Liver (tissue), 3 donors: ENCODE results near the gene HUNK.

Experiments
- ATF3 ChIP-seq: IDR thresholded peaks from 2 replicates; pipeline ENCODE4 v1.6.1; 2016; ENCODE audit warnings: antibody characterized with exemption
- CTCF ChIP-seq: fragments of 150-350 bp; IDR thresholded peaks from 2 replicates; pipeline ENCODE4 v1.5.1; 2017; ENCODE audit warnings: improper control_type of control experiment, low read depth, low read length; ENCODE audit not compliant: missing input control
- EGR1 ChIP-seq, 2 donors: IDR thresholded peaks; 2 replicates each; pipeline ENCODE4 v1.6.1; 2016 to 2018; ENCODE audit warnings: antibody characterized with exemption in 2 of 2, low read depth in 2 of 2
- FOXA1 ChIP-seq: IDR thresholded peaks from 2 replicates; pipeline ENCODE4 v1.6.1; 2016; ENCODE audit warnings: antibody characterized with exemption
- GABPA ChIP-seq, 2 donors: IDR thresholded peaks in 1 of 2; conservative IDR thresholded peaks in 1 of 2; 2 replicates each; pipeline ENCODE4 v1.6.1; 2016; ENCODE audit warnings: antibody characterized with exemption in 2 of 2, mild to moderate bottlenecking in 1 of 2, moderate library complexity in 1 of 2
- NR2F2 ChIP-seq: IDR thresholded peaks from 2 replicates; pipeline ENCODE4 v1.6.1; 2016; ENCODE audit warnings: antibody characterized with exemption
- RAD21 ChIP-seq, 2 donors: IDR thresholded peaks; 2 replicates each; pipeline ENCODE4 v1.6.1; 2016; ENCODE audit warnings: antibody characterized with exemption in 2 of 2, mild to moderate bottlenecking in 2 of 2
- REST ChIP-seq: IDR thresholded peaks from 2 replicates; pipeline ENCODE4 v1.6.1; 2016; ENCODE audit warnings: antibody characterized with exemption, mild to moderate bottlenecking
- RXRA ChIP-seq, 2 donors: IDR thresholded peaks; 2 replicates each; pipeline ENCODE4 v1.6.1; 2017 to 2018; ENCODE audit warnings: antibody characterized with exemption in 2 of 2, mild to moderate bottlenecking in 1 of 2
- TF ChIP-seq, protein P1 (sequence below): IDR thresholded peaks from 2 replicates; pipeline ENCODE4 v1.6.1; 2016; ENCODE audit warnings: antibody characterized with exemption
- donor health status: healthy.
- donor health status: healthy.

- no peak for TF ChIP-seq CTCF
- TF ChIP-seq EGR1 (IDR thresholded peaks at IDR 0.05; ENCODE audit: low read depth in 2 of 2) = no peak
- TF ChIP-seq, protein P1, sequence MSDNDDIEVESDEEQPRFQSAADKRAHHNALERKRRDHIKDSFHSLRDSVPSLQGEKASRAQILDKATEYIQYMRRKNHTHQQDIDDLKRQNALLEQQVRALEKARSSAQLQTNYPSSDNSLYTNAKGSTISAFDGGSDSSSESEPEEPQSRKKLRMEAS = no peak
- TF ChIP-seq ATF3 = no peak
- TF ChIP-seq FOXA1 = no peak
- TF ChIP-seq NR2F2 = no peak
- no peak for TF ChIP-seq RXRA (IDR thresholded peaks at IDR 0.05)
- TF ChIP-seq RAD21 (IDR thresholded peaks at IDR 0.05) = no peak
- TF ChIP-seq GABPA (IDR thresholded peaks at IDR 0.05 in 1 of 2, conservative IDR thresholded peaks at IDR 0.05 in 1 of 2) = no peak
- no peak for TF ChIP-seq REST
Observed at GRCh38 chr21:32001390-32001789, 128.6 kb downstream of the HUNK start.
